Bronchial epithelial cell (primary cell): ENCODE measurements around the gene MAPKBP1. TPM values are rescaled to one million over a fixed set of nuclear protein-coding genes. Genes with fewer than 3 reads are reported as not detected.

Experiments
- DNase-seq: peaks from one replicate; pipeline ENCODE4 v3.0.0-alpha.2; 2010; ENCODE audit warnings: low read depth
- FAIRE-seq: peaks from 2 replicates; lab custom pipeline; 2011; peaks lifted over from hg19 to GRCh38; lab: Jason Lieb, UNC
- H3K27me3 ChIP-seq: 2 replicates; pipeline ENCODE4 v1.5.1; 2011; ENCODE audit warnings: low read length; ENCODE audit not compliant: control insufficient read depth, insufficient read depth
- H3K36me3 ChIP-seq: 2 replicates; pipeline ENCODE4 v1.5.1; 2011; ENCODE audit warnings: low read length; ENCODE audit not compliant: control insufficient read depth, insufficient read depth
- H3K4me3 ChIP-seq: 2 replicates; pipeline ENCODE4 v1.5.1; 2011; ENCODE audit warnings: mild to moderate bottlenecking, low read depth, low read length, control low read depth
- CTCF ChIP-seq: IDR thresholded peaks from 2 replicates; pipeline ENCODE4 v1.5.1; 2011; ENCODE audit warnings: mild to moderate bottlenecking, moderate library complexity, low read length, control low read depth, inconsistent platforms; ENCODE audit not compliant: insufficient read depth, severe bottlenecking
- total RNA-seq: library from RNA; depleted of rRNA; stranded (reverse); fragments of >200 nt; gene quantifications from 2 replicates; pipeline ENCODE4 v1.2.1, GENCODE V29; 2014

The MAPKBP1 gene
- total RNA-seq, 1 donor from 2014 or later, result 12.9 TPM

DNA sequence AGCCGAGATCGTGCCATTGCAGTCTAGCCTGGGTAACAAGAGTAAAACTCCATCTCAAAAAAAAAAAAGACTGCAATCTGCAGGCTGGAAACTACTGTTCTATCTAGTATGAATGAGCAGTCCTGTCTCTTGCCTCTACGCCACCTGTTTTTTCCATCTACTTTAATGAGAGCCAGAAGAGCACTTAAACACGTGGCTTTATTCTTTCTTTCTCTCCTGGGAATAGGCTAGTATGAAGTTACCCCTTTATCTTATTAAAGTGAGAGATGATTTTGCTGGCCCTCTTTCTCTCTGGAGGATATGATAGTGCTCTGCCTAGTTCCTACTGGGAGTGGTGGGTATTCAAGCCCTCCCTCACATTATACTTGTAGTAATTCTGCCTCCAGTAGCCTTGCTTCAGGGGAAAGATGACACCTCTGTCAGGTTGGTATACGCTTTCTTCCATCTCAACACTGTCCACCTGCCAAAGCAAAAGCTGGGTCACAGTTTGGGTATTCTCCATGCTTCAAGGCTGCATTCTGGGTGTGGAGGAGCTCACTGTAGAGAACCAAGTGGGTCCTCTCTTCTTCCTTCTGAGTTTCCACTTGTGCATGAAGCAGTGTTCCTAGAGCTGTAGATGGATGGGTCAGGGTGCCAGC, 17.8 kb downstream of the MAPKBP1 start:
- DNase-seq (no peak), FAIRE-seq (no peak)
- TF ChIP-seq CTCF, result no peak

GRCh38 chr15:41794081-41794480, 19.8 kb downstream of the MAPKBP1 start:
- Histone ChIP-seq H3K27me3 (no peaks in the 10 kb centered on the region), H3K4me3 (no peak overlapping the region), H3K36me3 (peaks cover 6% of the 10 kb centered on the region)
- TF ChIP-seq CTCF, result no peak
- FAIRE-seq (no peak), DNase-seq (peak; percentile 92)

More for the DNA sequence above, 17.8 kb downstream of the MAPKBP1 start:
- Histone ChIP-seq H3K4me3 (no peak overlapping the region), H3K36me3 (peaks cover 3% of the 10 kb centered on the region), H3K27me3 (no peaks in the 10 kb centered on the region)

DNA sequence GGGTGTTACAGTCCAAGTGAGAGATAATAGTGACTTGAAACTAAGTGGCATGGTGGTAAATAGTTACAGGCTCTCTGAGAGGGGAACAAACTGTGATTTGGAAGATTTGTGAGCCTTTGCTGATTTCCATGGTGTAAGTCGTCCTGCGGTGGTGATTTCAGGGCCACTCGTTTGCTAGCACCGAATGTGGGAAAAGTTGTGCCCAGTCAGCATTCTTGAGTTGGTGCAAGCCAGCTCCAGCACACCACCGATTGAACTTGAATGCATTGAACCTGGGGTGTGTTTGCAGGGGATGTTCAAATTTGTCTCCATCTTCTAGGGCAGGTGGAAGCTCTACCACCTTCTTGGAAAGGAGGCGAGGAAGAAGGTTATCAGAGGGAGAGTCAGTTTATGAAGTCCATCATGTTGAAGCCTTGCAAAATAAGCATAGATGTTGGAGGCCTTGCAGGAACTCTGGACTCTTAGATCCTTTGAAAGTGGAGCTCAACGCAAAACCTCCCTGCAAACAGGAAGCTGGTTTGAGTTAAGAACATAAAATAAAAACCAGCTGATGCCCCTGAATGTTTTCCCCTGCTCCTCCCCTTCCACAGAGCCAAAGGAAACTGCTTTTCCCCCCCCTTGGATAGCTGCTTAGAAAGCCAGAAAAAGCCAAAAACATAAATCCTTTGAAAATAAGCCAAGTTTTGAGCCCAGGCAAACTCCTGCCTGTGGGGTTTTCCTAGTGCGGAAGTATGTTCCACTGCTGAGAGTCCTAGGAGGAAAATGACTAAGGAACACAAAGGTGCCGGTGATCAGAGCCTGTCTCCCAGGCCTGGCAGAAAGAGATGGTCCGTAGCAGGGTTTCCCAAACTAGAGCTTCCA, 21.9 kb downstream of the MAPKBP1 start:
- no peak overlapping the region for H3K4me3 ChIP-seq
- DNase-seq, result peak; percentile 56
- no peak for FAIRE-seq

GRCh38 chr15:41797201-41797944, 23.1 kb downstream of the MAPKBP1 start:
- FAIRE-seq, result no peak
- H3K36me3 ChIP-seq, result peaks cover 9% of the 10 kb centered on the region
- TF ChIP-seq CTCF, result no peak

More for the DNA sequence above, 21.9 kb downstream of the MAPKBP1 start:
- no peak for TF ChIP-seq CTCF
- H3K36me3 ChIP-seq, result peaks cover 10% of the 10 kb centered on the region
- H3K27me3 ChIP-seq, result no peaks in the 10 kb centered on the region

GRCh38 chr15:41798607-41799487, 24.6 kb downstream of the MAPKBP1 start:
- TF ChIP-seq CTCF, result no peak

More at GRCh38 chr15:41797201-41797944, 23.1 kb downstream of the MAPKBP1 start:
- Histone ChIP-seq H3K4me3 (no peak overlapping the region), H3K27me3 (no peaks in the 10 kb centered on the region)
- DNase-seq, result peak; percentile 24

More at GRCh38 chr15:41798607-41799487, 24.6 kb downstream of the MAPKBP1 start:
- no peaks in the 10 kb centered on the region for H3K27me3 ChIP-seq
- no peak for DNase-seq
- FAIRE-seq, result no peak
- no peak overlapping the region for H3K4me3 ChIP-seq
- H3K36me3 ChIP-seq, result peaks cover 8% of the 10 kb centered on the region
